ENCODE measurements around the gene HSD11B1L. TPM values are rescaled to one million over a fixed set of nuclear protein-coding genes. Genes with fewer than 3 reads are reported as not detected.

The HSD11B1L gene
- total RNA-seq, 2 donors from 2014 or later: 7.7 to 12.7 TPM

DNA sequence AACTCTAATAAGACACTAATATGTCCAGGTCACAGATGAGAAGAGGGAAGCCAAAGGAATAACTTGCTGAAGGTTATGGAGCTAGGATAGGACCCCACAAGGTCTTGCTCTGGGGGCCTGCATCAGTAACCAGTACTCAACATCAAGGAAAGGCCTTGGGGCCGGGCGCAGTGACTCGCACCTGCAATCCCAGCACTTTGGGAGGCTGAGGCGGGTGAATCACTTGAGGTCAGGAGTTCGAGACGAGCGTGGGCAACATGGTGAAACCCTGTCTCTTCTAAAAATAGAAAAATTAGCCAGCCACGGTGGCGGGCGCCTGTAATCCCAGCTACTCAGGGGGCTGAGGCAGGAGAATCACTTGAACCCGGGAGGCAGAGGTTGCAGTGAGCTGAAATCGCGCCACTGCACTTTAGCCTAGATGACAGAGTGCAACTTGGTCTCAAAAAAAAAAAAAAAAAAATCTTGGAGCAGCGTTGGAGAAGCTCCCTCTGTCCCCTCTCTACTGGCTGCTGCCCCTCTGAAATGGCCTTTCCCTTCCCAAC lies 37.3 kb downstream of the HSD11B1L start:
- Mint-ChIP-seq H3K36me3 (ENCODE audit: low read depth) (peaks cover 21% of the 10 kb centered on the region), H3K9me3 (no peaks in the 10 kb centered on the region), H3K4me3 (peak overlapping the region; percentile 88), H3K27me3 (ENCODE audit: insufficient read depth) (no peaks in the 10 kb centered on the region), H3K4me1 (peaks cover 10% of the 10 kb centered on the region), H3K27ac (peak overlapping the region; percentile 95)
- Histone ChIP-seq H3K27me3 (ENCODE audit: control insufficient read depth, insufficient read depth, low read length, poor library complexity, severe bottlenecking) (no peaks in the 10 kb centered on the region), H3K9me3 (ENCODE audit: control insufficient read depth, low read length) (no peaks in the 10 kb centered on the region), H3K27ac (ENCODE audit: low read depth, low read length) (no peak overlapping the region), H3K4me1 (ENCODE audit: control insufficient read depth, insufficient read depth, low read length) (peaks cover 3% of the 10 kb centered on the region), H3K4me3 (ENCODE audit: low read length) (peak overlapping the region; percentile 94), H3K9ac (ENCODE audit: extremely low read depth, low read length, poor library complexity, severe bottlenecking) (peak overlapping the region; percentile 88), H3K36me3 (ENCODE audit: control insufficient read depth, insufficient read depth, low read length) (peaks cover 27% of the 10 kb centered on the region)
- no peak for DNase-seq
- WGBS, 2 experiments (ENCODE audit: insufficient coverage in 1 of 2, insufficient read length in 1 of 2): 84 to 95% methylated on average over 7 to 13 of the region's 14 CpGs
- TF ChIP-seq, protein P1, sequence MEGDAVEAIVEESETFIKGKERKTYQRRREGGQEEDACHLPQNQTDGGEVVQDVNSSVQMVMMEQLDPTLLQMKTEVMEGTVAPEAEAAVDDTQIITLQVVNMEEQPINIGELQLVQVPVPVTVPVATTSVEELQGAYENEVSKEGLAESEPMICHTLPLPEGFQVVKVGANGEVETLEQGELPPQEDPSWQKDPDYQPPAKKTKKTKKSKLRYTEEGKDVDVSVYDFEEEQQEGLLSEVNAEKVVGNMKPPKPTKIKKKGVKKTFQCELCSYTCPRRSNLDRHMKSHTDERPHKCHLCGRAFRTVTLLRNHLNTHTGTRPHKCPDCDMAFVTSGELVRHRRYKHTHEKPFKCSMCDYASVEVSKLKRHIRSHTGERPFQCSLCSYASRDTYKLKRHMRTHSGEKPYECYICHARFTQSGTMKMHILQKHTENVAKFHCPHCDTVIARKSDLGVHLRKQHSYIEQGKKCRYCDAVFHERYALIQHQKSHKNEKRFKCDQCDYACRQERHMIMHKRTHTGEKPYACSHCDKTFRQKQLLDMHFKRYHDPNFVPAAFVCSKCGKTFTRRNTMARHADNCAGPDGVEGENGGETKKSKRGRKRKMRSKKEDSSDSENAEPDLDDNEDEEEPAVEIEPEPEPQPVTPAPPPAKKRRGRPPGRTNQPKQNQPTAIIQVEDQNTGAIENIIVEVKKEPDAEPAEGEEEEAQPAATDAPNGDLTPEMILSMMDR (conservative IDR thresholded peaks at IDR 0.05): no peak

DNA sequence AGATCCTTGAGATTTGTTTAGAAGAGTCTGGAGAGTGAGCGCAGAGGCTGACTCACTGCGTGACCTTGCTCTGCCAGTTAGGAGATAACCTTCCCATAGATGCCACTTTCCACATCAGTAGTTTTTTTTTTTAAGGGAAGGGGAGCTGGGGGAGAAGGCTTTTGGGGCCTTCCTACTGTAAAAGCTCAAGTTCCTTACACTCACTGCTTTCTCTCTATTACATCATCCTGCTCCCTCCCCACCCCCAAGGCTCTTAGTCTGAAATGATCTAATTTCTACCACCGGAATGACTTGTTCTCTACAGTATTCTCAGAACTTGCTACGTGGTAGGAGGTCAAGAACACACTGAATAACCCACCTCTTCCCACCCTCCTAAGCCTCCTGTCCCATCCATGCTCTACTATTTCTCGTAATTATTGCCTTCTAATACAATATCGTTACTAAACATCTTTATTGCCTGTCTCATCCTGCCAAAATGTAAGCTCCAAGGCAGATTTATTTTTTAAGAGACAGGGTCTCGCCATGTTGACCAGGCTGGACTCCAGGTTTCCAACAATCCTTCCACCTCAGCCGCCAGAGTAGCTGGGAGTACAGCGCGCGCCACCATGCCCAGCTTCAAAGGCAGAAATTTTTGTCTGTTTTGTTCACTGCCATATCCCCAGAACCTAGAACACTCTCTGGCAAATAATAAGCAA lies 37.9 kb downstream of the HSD11B1L start:
- Mint-ChIP-seq H3K4me3 (peak overlapping the region; percentile 88), H3K9me3 (no peaks in the 10 kb centered on the region), H3K4me1 (peaks cover 10% of the 10 kb centered on the region), H3K36me3 (ENCODE audit: low read depth) (peaks cover 16% of the 10 kb centered on the region), H3K27ac (peak overlapping the region; percentile 95), H3K27me3 (ENCODE audit: insufficient read depth) (no peaks in the 10 kb centered on the region)
- TF ChIP-seq, protein P1 (conservative IDR thresholded peaks at IDR 0.05): no peak
- Histone ChIP-seq H3K9ac (ENCODE audit: extremely low read depth, low read length, poor library complexity, severe bottlenecking) (peak overlapping the region; percentile 88), H3K4me1 (ENCODE audit: control insufficient read depth, insufficient read depth, low read length) (peaks cover 3% of the 10 kb centered on the region), H3K27ac (ENCODE audit: low read depth, low read length) (no peak overlapping the region), H3K27me3 (ENCODE audit: control insufficient read depth, insufficient read depth, low read length, poor library complexity, severe bottlenecking) (no peaks in the 10 kb centered on the region), H3K9me3 (ENCODE audit: control insufficient read depth, low read length) (no peaks in the 10 kb centered on the region), H3K36me3 (ENCODE audit: control insufficient read depth, insufficient read depth, low read length) (peaks cover 21% of the 10 kb centered on the region), H3K4me3 (ENCODE audit: low read length) (peak overlapping the region; percentile 94)
- DNase-seq: no peak
- WGBS, 2 experiments (ENCODE audit: insufficient coverage in 1 of 2, insufficient read length in 1 of 2): 15 to 27% methylated on average over 9 to 10 of the region's 11 CpGs

DNA sequence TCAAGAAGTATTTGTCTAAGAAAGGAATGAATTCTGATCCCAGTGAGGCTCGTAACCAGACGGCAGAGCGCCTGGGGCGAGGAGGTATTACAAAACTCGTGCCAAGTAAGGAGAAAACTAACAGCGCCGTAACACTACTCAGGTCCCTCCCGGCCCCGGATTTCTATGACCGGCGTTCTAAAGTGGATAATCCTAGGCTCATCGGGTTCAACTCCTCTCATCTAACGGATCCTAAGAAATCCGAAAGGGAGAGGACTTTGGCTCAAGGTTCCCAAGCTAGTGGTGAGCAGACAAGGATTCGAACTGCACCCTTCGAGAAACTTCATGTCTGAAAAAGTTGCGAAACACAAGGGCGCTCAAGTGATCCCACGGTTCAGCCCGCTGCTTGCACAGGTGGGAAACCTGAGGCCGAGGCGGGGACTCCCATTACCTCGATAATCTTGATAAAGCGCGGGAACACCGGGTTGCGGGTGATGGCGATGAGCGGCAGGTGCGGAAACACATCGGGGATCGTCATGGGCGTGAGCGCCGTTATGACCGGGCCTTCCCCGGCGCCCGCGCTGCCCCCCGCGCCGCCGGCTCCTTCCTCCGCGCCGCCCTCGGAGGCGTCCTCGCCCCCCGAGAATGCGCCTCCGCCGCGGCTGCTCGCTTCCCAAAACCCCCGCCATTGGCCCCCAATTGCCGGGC lies 38.6 kb downstream of the HSD11B1L start:
- Histone ChIP-seq H3K27ac (ENCODE audit: low read depth, low read length) (peak overlapping the region; percentile 94), H3K4me3 (ENCODE audit: low read length) (peak overlapping the region; percentile 94), H3K9ac (ENCODE audit: extremely low read depth, low read length, poor library complexity, severe bottlenecking) (peak overlapping the region; percentile 88), H3K4me1 (ENCODE audit: control insufficient read depth, insufficient read depth, low read length) (peaks cover 3% of the 10 kb centered on the region), H3K36me3 (ENCODE audit: control insufficient read depth, insufficient read depth, low read length) (peaks cover 16% of the 10 kb centered on the region), H3K27me3 (ENCODE audit: control insufficient read depth, insufficient read depth, low read length, poor library complexity, severe bottlenecking) (no peaks in the 10 kb centered on the region), H3K9me3 (ENCODE audit: control insufficient read depth, low read length) (no peaks in the 10 kb centered on the region)
- TF ChIP-seq, protein P1 (conservative IDR thresholded peaks at IDR 0.05): no peak
- Mint-ChIP-seq H3K27me3 (ENCODE audit: insufficient read depth) (no peaks in the 10 kb centered on the region), H3K9me3 (no peaks in the 10 kb centered on the region), H3K36me3 (ENCODE audit: low read depth) (peaks cover 12% of the 10 kb centered on the region), H3K4me1 (peaks cover 10% of the 10 kb centered on the region), H3K4me3 (peak overlapping the region; percentile 88), H3K27ac (peak overlapping the region; percentile 98)
- DNase-seq: peak; percentile 61
- 1% methylated on average over 27 to 58 of the region's 58 CpGs for WGBS, 2 experiments (ENCODE audit: insufficient coverage in 1 of 2, insufficient read length in 1 of 2)

Data from endodermal cell (in vitro differentiated cells).